ENCODE results near the gene GSTO2.

Gene GSTO2

DNA sequence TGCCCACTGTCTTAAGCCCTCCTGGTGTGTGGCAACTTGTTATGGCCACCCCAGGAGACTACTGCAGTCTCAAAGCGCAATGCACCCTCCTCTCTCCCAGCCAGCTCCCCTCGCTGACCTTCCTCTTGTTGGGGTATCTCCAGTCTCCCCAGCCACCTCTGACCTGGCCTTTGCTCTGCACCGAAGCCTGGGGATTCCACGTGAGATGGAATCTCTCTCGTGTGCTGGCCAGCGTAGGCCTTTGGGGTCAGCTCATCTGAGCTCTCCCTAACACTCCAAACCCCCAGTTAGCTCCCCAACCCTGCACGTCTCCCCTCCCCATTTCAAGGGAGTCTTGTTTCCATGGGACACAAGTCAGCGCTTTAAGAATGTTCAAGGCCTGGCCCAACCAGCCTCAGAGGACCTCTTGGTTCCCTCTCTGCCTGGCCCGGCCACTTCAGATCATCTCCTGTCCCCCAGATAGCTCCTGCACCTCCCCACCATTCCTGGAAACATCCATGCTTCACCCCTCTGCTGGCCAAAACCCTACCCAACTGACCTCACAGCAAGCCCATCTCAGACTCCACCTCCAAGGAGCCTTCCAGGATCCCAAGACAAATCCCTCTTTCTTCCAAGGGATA is 58.1 kb downstream of the GSTO2 start:
- no peak for DNase-seq

DNA sequence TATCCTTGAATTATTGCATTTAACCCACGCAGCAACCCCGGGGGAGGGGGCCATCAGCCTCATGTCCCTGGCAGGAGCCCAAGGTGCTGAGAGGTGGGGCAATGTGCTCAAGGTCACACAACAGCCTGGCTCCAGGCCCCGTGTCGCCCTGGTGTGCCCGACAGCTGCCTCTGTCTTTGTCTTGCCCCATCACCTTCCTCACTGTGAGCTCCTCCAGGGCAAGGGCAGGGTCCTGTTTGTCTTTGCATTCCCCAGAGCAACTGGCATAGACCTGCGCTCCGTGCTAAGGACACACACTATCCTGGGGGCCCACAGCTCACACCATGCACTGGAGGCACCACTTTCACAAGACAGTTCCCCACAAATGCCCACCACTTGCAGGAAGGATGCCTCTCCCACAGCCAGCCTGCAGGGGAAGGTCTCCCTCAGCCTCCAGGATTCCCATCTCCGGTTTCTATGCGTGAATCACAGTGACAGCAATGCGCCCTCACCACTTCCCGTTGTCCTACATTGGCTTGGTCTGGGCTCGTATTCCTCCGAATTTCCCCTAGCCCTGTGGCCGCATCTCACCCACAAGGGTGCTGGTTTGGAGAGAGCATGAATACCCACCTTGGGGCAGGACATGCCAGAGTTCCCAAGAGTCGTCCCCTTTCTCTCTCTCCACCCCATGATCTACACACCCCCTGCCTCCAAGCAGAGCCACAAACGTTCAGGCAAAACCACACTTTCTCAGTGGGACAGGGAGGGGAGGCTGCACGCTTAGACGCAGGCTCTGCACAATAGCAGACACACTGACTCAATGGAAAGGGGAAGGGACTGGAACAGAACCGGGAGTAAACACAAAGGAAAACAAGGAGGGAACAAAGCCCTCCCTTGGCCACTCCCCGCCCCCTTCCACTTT is 59.0 kb downstream of the GSTO2 start:
- peak in 1 of 6 experiments; percentile 28 for DNase-seq

DNA sequence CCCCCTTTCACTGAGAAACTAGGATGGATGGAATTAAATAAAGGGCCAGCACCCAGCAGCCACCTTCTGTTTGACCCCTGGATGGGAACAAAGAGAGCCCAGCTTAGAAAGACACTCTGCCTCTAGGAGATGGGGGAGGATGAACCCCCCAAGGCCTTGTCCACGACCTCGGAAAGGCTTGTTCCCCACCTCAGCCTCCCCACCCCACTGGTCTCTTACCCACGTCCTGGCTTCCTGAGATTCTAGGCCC is 59.6 kb downstream of the GSTO2 start:
- DNase-seq: no peak

DNA sequence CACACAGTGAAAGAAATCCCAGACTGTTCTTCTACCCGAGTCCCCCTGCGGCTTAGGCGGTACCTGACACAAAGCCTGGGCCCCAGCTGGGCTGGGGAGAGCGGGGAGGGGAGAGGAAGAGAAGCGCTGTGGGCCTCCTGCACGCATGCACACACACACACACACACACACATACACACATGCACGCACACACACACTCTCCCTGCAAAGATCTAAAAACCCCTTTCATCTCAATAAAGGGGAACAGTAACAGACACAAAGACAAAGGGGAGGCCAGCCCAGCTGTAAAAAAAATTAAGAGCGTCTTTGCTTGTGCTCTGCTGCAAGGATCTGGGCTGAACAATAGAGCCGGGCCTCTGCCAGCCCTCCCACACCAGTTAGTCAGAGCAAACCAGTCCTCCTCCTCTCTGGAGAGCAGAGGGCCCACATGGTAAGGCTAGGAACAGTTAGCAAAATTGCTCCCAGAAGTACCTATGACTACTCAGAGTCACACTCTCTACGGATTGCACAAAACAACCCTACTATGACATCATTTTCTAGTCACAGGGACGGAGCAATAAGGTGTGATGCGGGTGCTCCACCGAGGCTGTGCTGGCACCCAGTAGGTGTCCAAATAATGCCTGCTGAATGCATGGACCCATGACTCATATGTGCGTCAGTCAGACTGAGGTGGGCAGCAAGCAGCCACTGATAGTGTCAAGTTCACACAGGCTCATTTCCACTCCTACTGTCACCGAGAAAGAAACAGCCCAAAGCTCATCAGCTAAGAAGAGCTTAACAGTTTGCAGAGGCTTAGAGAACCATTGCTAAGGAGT is 60.1 kb downstream of the GSTO2 start:
- DNase-seq: peak; percentile 59 to 84 (median 69)

DNA sequence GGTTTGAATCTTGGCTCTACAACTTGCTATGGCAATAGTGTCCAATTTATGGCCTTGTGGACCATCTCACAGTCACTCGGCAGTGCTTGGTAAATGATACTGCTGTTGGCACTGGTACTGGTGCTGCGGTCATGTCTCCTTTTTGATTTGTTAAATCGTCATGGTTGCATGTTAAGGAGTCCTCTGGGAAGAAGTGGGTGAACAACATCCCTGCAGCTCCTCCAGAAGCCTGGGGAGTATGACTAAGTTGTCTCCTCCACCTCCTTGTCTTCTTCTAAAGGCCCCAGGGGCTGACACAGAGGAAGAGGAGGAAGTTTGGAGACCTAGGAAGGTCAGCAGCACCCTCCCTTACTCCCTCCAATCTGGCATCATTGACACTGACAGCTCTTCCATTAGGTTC is 60.8 kb downstream of the GSTO2 start:
- no peak for DNase-seq

DNA sequence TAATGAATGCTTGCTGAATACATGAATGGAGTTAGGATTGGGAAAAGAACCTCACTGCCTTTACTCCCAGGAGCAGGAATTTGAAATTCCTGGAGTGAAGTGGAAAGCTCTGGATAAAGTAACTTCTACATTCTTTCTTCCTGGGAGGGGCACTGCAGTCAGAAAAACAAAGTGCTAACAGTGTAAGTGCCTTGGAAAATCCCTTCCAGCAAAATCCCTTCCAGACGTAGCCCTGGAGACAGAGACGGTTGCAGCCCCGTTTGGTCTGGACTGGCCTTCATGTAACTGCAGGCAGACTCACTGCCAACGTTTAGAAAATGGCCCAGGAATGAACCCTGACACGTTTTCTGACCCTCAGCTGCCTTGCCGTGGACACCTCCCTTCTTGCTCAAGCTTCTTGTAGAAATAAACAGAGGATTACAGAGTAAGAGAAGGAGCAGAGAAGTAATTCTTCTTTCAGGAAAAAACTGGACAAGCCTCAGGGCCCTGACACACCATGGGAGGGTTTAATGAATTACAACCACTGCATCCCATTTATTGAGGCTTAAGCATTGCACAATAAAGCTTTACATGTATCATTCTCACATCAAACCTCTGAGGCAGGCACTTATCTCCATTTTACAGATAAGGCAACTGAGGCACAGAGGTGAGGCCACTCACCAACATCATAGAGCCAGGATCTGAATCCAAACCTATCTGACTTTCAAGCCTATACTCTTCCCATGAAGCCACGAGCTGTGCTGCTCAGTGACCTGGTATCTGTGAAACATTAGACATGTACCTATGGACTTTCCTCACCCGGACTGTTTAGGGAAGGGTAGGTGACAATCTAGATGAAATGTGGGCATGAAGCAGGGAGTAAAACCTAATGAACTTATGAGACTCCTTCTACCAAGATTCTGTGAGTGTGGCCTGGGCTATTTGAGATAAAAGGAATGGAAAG is 61.5 kb downstream of the GSTO2 start:
- DNase-seq: no peak

DNA sequence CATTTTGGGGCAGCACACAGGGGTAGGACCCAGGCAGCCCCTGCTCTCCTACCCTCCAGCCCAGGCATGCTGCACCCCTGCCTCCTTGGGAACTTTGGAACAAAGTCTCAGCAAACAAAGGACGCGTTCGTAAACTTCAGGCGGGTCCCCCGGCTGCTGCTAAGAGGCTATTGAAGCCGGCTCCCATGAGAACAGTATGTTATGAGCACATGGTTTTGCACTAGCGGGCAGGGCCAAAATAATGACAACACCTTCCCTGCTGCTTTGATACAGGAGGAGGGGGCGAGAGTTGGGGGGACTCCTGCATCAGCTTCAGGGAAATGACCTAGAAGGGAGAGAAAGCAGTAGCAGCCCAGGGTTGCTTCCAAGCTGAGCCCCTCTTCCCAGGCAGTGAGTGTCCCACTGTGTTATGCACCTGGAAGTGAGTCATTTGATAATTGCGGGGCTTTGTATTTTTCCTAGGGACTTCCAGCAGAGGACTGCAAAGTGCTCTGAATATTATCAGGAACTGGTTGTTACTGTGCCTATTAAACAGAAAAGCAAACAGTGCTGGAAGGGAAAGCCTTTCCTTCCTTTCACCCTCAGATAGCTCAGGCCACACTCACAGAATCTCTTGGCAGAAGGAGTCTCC is 62.3 kb downstream of the GSTO2 start:
- no peak for DNase-seq

DNA sequence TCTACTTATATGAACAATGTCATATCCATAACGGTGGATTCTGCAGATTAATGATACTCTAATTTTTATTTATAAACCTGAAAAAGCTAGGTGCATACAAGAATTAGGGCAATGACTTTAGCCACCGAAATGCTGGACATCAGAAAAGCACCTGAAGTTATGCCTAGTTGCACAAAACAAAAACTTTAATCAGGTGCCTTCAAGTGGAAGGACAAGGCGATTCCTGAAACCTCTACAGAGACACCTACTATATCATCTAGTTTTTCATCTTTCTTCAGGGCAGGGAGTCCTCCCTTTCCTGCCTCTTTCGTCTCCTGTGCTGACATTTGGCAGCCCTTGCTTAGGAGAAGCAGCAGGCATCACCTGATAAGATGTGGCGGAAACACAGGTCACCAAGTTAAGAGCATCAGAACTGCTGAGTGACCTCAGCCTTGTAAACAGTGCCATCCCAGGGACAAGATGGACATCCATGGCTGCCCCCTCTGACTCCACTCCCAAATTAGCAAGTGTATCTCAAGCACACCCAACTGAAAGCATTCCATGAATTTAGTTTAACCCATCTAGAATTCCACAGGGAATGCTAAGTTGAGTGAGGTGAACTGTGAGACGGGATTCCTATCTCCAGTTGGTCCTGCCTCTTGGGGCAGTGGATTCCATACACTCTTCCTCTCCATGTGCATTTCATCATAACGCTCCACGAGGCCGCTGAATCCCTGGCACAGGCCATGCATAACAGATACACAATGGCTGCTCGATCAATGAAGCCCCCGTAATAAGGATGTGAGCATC is 63.5 kb downstream of the GSTO2 start:
- DNase-seq: no peak

DNA sequence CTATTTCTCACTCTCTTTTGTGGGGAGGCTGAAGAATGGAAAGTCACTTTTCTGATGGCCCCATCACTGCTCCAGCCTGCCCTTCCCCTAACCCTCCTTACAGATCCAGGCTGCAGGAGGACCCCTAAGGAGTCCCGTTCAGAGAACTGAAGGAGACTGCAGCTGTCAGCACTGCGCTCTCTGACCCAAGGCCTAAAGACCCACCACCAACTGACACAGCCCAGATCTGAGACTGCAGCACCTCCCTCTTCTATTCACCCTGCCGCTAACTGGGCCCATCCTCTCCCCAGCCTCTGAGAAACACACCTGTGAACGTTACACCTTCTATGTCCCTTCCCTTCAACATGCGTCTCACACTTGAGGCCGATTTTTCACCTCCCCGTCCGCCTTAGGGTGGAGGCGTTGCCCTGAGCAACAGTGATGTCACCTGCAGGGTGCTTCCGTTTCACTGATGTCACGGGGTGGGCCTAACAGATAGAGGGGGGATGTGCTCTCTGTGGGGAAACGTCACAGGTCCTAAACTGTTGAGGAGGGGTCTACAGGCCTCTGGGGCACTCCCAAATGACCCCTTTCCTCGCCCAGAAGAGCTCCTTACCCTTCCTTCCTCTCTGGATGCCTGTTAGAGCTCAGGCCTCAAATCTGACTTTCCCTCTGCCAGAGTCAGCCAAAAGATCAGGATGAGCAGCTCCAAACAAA is 64.2 kb downstream of the GSTO2 start:
- DNase-seq: peak; percentile 72 to 84 (median 78)

DNA sequence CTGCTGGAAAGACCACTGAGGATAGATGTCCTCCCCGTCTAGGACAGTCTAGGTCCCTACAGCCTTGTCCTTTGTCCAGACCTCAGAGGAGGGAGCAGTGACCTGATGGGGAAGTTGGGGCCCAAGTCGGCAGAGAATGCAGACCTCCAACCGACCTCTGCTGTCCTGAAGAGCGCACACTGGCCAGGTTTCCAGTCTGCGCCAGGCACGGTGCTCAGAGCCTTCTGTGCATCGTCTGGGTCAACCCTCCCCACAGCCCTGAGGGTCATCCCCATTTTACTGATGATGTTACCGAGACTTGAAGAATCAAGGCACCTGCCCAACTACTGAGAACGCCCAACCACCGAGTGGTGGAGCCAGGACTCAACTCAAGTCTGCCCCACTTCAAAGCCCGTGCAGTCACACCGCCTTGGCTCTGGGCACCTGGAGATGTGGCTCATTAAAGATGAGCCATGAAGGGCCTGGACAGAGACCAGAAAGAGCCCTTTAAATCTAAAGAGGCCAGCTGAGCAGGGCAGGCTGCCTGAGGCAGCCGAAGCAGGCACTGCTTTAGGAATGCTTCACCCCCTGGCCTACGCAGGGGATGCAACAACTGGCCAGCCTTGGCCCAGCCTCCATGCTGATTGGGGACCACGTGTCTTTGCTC is 64.9 kb downstream of the GSTO2 start:
- DNase-seq: no peak

DNA sequence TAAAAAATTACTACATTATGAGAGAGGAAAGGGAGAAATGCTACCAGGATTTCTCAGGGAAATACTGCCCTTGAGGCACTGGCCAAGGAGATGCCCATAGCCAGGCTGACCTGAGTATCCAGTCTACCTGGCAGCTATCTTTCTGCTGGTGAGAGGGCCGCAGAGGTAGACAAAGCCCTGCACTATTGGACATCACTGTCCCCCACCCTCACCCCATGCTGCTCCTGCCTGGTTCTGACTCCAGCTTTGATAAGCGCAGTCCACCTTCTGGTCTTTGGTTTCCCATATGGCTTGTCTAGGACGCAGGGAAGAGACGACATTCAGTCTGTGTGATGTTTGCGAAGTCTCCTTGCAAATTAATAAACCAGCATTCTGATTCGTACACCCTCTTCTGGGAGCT is 65.6 kb downstream of the GSTO2 start:
- peak in 1 of 6 experiments; percentile 34 for DNase-seq

DNA sequence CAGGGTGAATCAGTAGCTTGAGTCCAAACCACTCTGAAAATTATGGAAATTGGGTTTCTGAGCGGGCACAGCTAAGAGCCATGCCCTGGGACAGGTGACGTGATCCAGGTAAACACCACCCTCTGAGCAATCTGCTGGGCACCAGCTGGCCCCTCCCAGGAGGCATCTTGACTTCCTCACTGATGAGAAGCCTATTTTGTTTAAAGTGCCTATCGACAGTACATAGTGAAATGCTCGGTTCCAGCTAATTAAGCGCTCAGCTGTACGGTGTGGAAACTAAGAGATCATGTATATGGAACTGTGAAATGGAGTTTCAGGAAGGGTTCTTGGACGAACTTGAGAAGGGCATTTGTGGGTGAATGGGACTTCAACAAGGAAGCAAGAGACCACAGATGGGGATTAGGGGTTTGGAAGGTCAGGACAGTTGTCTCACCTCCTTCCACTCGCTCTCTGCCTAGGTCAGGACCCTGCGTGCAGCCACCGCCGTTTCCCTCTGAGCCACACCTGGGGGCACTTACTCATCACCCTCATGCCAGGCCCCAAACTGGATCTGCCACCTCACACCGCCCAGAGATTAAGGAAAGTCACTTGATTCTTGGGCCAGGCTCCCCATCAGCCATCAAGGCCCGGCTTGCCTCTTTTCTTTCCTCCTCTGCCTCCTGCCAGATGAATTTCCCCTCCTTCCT is 66.1 kb downstream of the GSTO2 start:
- peak in 2 of 6 experiments; percentile 23 to 34 for DNase-seq

DNA sequence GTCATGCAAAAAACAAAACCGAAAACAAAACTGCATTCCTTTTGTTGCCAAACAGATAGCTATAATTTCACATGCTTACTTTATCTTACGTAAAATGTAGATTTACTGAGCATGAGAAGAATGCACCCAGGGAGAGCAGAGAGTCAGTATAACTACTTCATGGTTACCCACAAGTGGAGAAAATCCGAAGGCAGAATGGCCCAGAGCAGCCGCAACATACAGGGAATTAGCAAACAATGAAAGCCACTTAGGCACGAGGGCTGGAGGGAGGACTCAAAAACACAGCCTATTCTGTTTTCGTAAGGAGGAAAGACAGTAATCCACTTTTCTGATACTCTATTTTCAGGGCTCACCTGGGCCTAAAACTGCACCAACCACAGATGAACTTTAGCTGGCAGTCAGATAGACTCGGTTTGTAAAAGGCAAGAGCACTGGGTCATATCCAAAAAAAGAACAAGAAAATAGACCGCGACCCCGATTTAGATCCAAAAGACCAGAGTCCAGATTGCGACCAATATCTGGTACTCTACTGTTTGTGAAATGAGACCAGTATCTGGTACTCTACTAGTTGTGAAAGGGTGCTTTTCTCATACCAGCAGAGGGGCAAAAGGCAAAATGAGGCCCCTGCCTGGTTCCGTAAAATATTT is 68.0 kb downstream of the GSTO2 start:
- DNase-seq: peak in 2 of 6 experiments; percentile 16 to 33

DNA sequence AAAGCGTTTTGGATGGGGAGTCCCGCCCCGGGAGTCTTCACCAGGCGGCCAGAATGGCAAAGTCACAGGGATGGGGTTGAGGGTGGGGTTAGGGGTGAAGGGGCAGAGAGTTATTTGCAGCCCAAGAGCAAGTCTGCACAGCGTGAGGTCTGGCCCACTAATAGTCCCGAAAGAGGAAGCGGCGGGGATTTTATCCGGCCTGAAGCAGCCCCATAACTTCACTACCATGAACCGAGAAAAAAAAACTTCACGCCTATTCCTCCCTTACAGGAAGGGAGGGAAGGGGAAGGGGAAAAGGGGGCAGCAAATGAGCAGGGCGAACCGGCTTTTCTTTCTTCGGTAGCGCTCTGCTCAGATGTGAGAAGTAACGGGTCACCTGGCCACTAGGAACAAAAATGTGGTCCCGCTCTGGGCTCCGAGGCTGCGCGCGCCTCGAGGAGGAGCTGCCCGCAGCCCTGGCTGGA is 68.6 kb downstream of the GSTO2 start:
- no peak for DNase-seq

DNA sequence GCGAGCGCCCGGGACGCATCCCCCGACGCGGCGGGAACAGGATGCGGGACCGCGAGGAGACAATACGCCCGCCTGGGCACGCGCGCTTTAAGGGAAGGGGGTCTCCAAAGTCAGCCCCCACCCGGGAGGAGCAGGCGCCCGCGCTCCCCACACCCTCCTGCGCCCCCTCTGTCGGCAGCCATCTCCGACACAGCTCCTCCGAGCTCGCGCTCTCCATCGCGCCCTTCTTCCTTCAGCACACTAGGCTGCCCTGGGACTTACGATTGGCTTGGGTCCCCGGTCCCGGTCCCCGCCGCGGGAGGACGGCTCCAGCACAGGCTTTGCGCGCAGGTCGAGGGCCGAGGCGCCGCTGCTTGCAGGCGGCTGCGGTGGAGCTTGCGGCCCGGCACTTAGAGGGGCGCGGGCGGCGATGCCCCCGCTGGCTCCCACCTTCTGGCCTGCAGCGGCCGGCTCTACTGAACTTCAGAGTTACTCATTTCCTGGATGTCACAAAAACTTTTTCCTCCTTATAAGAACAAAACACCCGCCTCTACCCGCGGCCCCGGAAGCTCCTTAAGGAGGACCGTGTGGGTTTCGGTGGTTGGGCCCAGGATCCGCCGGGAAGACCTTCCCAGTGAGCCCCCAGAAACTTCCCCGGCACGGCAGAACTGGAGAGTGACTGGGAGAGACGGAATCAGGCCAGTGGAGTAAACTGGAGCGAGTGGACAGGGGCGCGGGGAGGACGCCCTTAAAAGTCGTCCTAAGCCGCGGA is 69.2 kb downstream of the GSTO2 start, which contains the start of gene ITPRIP:
TSS of gene ITPRIP (minus strand) at position 481 of the 751 bp plus-strand sequence. CDS start 22,414 bp downstream, outside the sequence.
- DNase-seq: peak; percentile 67 to 97 (median 82)

DNA sequence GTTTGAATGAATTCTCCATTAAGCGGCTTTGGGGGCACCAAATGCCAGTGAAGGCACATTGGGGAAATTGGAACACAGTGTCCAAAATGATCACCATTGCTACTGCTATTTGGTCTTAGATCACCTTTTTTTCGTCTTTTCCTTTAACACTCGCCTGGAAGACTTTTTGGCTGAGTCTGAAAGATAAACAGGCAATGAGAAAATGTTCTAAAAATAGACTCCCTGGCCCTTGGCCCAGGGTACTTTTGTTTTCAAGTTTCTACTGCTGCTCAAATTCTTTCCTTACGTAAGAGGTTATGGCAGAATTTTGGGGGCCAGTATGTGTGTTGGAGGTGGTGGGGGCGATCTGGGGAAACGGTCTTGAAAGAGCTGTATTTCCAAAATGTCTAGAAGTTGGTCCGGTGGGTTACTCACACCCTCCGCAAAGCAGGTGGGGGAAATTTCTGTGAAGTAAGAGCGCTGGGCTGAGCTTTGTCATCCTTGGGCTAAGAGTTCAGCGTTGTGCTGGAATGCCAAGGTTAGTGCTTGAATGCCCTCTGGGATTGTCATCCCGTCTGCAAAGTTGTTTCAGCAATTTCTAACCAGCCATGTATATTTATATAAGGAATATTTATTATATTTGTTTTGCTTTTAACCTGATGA is 70.6 kb downstream of the GSTO2 start:
- DNase-seq: no peak

DNA sequence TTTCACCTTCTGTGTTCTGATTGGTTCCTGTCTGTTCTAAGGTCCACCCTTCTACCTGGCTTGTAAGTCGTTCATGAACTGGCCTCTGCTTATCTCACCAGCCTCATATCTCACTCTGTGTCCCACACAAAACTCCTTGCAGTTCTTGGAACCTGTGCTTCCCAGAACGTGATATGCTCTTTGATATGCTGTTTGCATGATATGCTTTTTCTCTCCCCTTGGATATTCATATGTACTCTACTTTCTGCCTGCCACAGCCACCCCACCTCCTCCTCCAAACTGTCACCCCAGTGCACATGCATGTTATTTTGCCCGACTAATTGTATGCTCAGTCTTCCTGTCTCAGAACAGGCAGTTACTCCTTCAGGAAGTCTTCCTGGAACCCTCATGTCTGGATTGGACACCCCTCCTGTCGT is 71.1 kb downstream of the GSTO2 start:
- DNase-seq: no peak
